ENCODE data around the gene PSMB4.
"Not testable (repeated sequence)": the region's sequence is repeated elsewhere in the genome, so short reads cannot be mapped to it uniquely, and the experiment has no call there.

The PSMB4 gene

GRCh38 chr1:151399324-151400171 is at the start of gene PSMB4:
PSMB4 (plus strand) TSS chr1:151399573; CDS start chr1:151399588, 15 bp downstream.
- peak; percentile 77 for DNase-seq

- DNase-seq = not testable (repeated sequence)
These were observed 49.0 kb upstream of the PSMB4 start for GRCh38 chr1:151350323-151350722.

GRCh38 chr1:151352021-151352718 is 47.2 kb upstream of the PSMB4 start:
- no peak for DNase-seq

- no peak for DNase-seq
These were observed 42.7 kb upstream of the PSMB4 start for GRCh38 chr1:151356696-151357095.

GRCh38 chr1:151361883-151362282 is 37.5 kb upstream of the PSMB4 start:
- DNase-seq = no peak

- DNase-seq = no peak
These were observed 36.8 kb upstream of the PSMB4 start for GRCh38 chr1:151362308-151363155.

GRCh38 chr1:151364996-151365395 is 34.4 kb upstream of the PSMB4 start:
- DNase-seq = no peak

GRCh38 chr1:151367658-151368392 is 31.5 kb upstream of the PSMB4 start:
- DNase-seq = no peak

GRCh38 chr1:151368393-151369301 is 30.7 kb upstream of the PSMB4 start:
- DNase-seq = peak; percentile 27

- no peak for DNase-seq
These were observed 30.1 kb upstream of the PSMB4 start for GRCh38 chr1:151369302-151369610.

- DNase-seq = no peak
These were observed 29.7 kb upstream of the PSMB4 start for GRCh38 chr1:151369621-151370048.

GRCh38 chr1:151370211-151370911 is 29.0 kb upstream of the PSMB4 start:
- no peak for DNase-seq

GRCh38 chr1:151371370-151372057 is 27.9 kb upstream of the PSMB4 start:
- peak; percentile 83 for DNase-seq

- DNase-seq = peak; percentile 91
These were observed 27.1 kb upstream of the PSMB4 start, which contains the start of gene SELENBP1 for GRCh38 chr1:151372058-151372934. SELENBP1 (minus strand) TSS chr1:151372705; CDS start chr1:151372641, 64 bp downstream.

- no peak for DNase-seq
These were observed 26.2 kb upstream of the PSMB4 start for GRCh38 chr1:151373196-151373595.

GRCh38 chr1:151377150-151377884 is 22.1 kb upstream of the PSMB4 start:
- DNase-seq = peak; percentile 8

GRCh38 chr1:151384584-151384983 is 14.8 kb upstream of the PSMB4 start:
- DNase-seq = no peak

GRCh38 chr1:151386002-151386401 is 13.4 kb upstream of the PSMB4 start:
- no peak for DNase-seq

All from NCI-H1105 (cell line).